HG03558 (cell line): ENCODE results near the gene ABCC4.
A peak's percentile ranks its signal among the peaks of the same experiment; 100 is the strongest.
"Not testable (repeated sequence)": the region's sequence is repeated elsewhere in the genome, so short reads cannot be mapped to it uniquely, and the experiment has no call there.

Experiments
- ATAC-seq: cut with Tn5 transposase; IDR thresholded peaks from one replicate; pipeline ENCODE4 v1.9.1; 2021; ENCODE audit warnings: moderate number of reproducible peaks; ENCODE audit not compliant: unreplicated experiment; ENCODE audit errors: extremely low read depth

The ABCC4 gene

GRCh38 chr13:95301968-95302393 lies 730 bp upstream of the ABCC4 start:
- no peak for ATAC-seq

GRCh38 chr13:95300625-95301182 lies 547 bp downstream of the ABCC4 start:
- peak; percentile 19 for ATAC-seq

- ATAC-seq, result no peak
These were observed 2.2 kb downstream of the ABCC4 start for GRCh38 chr13:95298971-95299621.

- no peak for ATAC-seq
These were observed 2.9 kb downstream of the ABCC4 start for GRCh38 chr13:95298169-95298965.

GRCh38 chr13:95296326-95296925 lies 4.8 kb downstream of the ABCC4 start:
- ATAC-seq, result no peak

GRCh38 chr13:95295026-95295425 lies 6.2 kb downstream of the ABCC4 start:
- ATAC-seq, result no peak

- ATAC-seq, result no peak
These were observed 8.6 kb downstream of the ABCC4 start for GRCh38 chr13:95292622-95293021.

- ATAC-seq, result not testable (repeated sequence)
These were observed 11.3 kb downstream of the ABCC4 start for GRCh38 chr13:95289901-95290300.

- no peak for ATAC-seq
These were observed 12.2 kb downstream of the ABCC4 start for GRCh38 chr13:95289020-95289444.

- no peak for ATAC-seq
These were observed 16.8 kb downstream of the ABCC4 start for GRCh38 chr13:95284436-95284835.

GRCh38 chr13:95279016-95279415 lies 22.2 kb downstream of the ABCC4 start:
- ATAC-seq, result no peak

- ATAC-seq, result no peak
These were observed 25.2 kb downstream of the ABCC4 start for GRCh38 chr13:95276037-95276505.

- ATAC-seq, result no peak
These were observed 25.8 kb downstream of the ABCC4 start for GRCh38 chr13:95275322-95276036.

GRCh38 chr13:95273592-95274132 lies 27.6 kb downstream of the ABCC4 start:
- ATAC-seq, result not testable (repeated sequence)

GRCh38 chr13:95272076-95272475 lies 29.2 kb downstream of the ABCC4 start:
- ATAC-seq, result not testable (repeated sequence)

GRCh38 chr13:95269756-95270155 lies 31.5 kb downstream of the ABCC4 start:
- no peak for ATAC-seq

- ATAC-seq, result not testable (repeated sequence)
These were observed 32.7 kb downstream of the ABCC4 start for GRCh38 chr13:95268343-95269065.

GRCh38 chr13:95267662-95268342 lies 33.4 kb downstream of the ABCC4 start:
- no peak for ATAC-seq

- no peak for ATAC-seq
These were observed 37.0 kb downstream of the ABCC4 start for GRCh38 chr13:95264225-95264624.
